B cell (primary cell): Measurements from ENCODE around the gene ZNF718.

ENCODE experiments used
- EZH2 ChIP-seq: IDR thresholded peaks from 2 replicates; pipeline ENCODE4 v1.6.1; 2012; ENCODE audit warnings: borderline replicate concordance, low read depth, mild to moderate bottlenecking, moderate library complexity, low read length; ENCODE audit not compliant: insufficient read depth, poor library complexity, severe bottlenecking
- TF ChIP-seq, protein P1 (sequence below): fragments of 200-600 bp; IDR thresholded peaks from one replicate; pipeline ENCODE4 v1.8.0; 2022; ENCODE audit warnings: antibody characterized with exemption, mild to moderate bottlenecking

GRCh38 chr4:205097-205756 is 80.9 kb downstream of the ZNF718 start:
- no peak for TF ChIP-seq EZH2
- TF ChIP-seq, protein P1, sequence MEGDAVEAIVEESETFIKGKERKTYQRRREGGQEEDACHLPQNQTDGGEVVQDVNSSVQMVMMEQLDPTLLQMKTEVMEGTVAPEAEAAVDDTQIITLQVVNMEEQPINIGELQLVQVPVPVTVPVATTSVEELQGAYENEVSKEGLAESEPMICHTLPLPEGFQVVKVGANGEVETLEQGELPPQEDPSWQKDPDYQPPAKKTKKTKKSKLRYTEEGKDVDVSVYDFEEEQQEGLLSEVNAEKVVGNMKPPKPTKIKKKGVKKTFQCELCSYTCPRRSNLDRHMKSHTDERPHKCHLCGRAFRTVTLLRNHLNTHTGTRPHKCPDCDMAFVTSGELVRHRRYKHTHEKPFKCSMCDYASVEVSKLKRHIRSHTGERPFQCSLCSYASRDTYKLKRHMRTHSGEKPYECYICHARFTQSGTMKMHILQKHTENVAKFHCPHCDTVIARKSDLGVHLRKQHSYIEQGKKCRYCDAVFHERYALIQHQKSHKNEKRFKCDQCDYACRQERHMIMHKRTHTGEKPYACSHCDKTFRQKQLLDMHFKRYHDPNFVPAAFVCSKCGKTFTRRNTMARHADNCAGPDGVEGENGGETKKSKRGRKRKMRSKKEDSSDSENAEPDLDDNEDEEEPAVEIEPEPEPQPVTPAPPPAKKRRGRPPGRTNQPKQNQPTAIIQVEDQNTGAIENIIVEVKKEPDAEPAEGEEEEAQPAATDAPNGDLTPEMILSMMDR = no peak
